Left kidney (tissue), 2 donors: ENCODE results near the gene COPS6. TPM values are rescaled to one million over a fixed set of nuclear protein-coding genes. Genes with fewer than 3 reads are reported as not detected.
A peak's percentile ranks its signal among the peaks of the same experiment; 100 is the strongest.
"Not testable (repeated sequence)": the region's sequence is repeated elsewhere in the genome, so short reads cannot be mapped to it uniquely, and the experiment has no call there.

ENCODE experiments used
- DNase-seq: peaks from one replicate; pipeline ENCODE4 v3.0.0-alpha.2; 2013
- polyA plus RNA-seq: library from polyadenylated mRNA; unstranded; fragments of 120-200 nt; gene quantifications from one replicate; pipeline ENCODE4 v1.2.1, GENCODE V29; 2013; ENCODE audit not compliant: insufficient read length

COPS6 gene
- polyA plus RNA-seq, 1 donor: 126 TPM

GRCh38 chr7:100126239-100126930, 37.6 kb downstream of the COPS6 start:
- no peak for DNase-seq

GRCh38 chr7:100126931-100127865, 38.4 kb downstream of the COPS6 start, which contains the start of gene MBLAC1:
Gene MBLAC1, plus strand, starts transcription at chr7:100126967. Its CDS starts 429 bp downstream, at chr7:100127396.
- DNase-seq: peak; percentile 94

GRCh38 chr7:100127866-100128636, 39.3 kb downstream of the COPS6 start:
- no peak for DNase-seq

GRCh38 chr7:100128637-100128963, 39.8 kb downstream of the COPS6 start:
- DNase-seq: no peak

- not testable (repeated sequence) for DNase-seq
Measured at GRCh38 chr7:100130220-100130607, 41.4 kb downstream of the COPS6 start.

- DNase-seq: peak; percentile 75
Measured at GRCh38 chr7:100130608-100131453, 42.1 kb downstream of the COPS6 start.

GRCh38 chr7:100132126-100132525, 43.4 kb downstream of the COPS6 start:
- DNase-seq: no peak

- no peak for DNase-seq
Measured at GRCh38 chr7:100132697-100133151, 44.0 kb downstream of the COPS6 start.

- no peak for DNase-seq
Measured at GRCh38 chr7:100137851-100138760, 49.3 kb downstream of the COPS6 start.

GRCh38 chr7:100141555-100141949, 52.8 kb downstream of the COPS6 start:
- DNase-seq: no peak

Other genes with a start within 250 kb of the COPS6 start
- gene OR2AE1, start 211.9 kb upstream of the COPS6 start, polyA plus RNA-seq: 0.22 TPM
- gene TRIM4, start 169.4 kb upstream of the COPS6 start, polyA plus RNA-seq: 37.0 TPM
- 0.73 TPM for gene GJC3, start 159.3 kb upstream of the COPS6 start, polyA plus RNA-seq
- 51.8 TPM for gene AZGP1, start 112.9 kb upstream of the COPS6 start, polyA plus RNA-seq
- 76.7 TPM for gene ZKSCAN1, start 73.4 kb upstream of the COPS6 start, polyA plus RNA-seq
- gene ZSCAN21, start 39.2 kb upstream of the COPS6 start, polyA plus RNA-seq: 24.7 TPM
- 60.6 TPM for gene ZNF3, start 7.2 kb upstream of the COPS6 start, polyA plus RNA-seq
- gene MCM7, start 12.4 kb downstream of the COPS6 start, polyA plus RNA-seq: 177 TPM
- gene AP4M1, start 12.7 kb downstream of the COPS6 start, polyA plus RNA-seq: 33.2 TPM
- gene TAF6, start 30.4 kb downstream of the COPS6 start, polyA plus RNA-seq: 67.9 TPM
- 46.7 TPM for gene CNPY4, start 30.7 kb downstream of the COPS6 start, polyA plus RNA-seq
- gene MBLAC1, start 38.0 kb downstream of the COPS6 start, polyA plus RNA-seq: 1.3 TPM
- gene LAMTOR4, start 59.9 kb downstream of the COPS6 start, polyA plus RNA-seq: 91.2 TPM
- gene TRAPPC14, start 69.8 kb downstream of the COPS6 start, polyA plus RNA-seq: 22.3 TPM
- gene GAL3ST4, start 79.6 kb downstream of the COPS6 start, polyA plus RNA-seq: 6.2 TPM
- gene GPC2, start 88.4 kb downstream of the COPS6 start, polyA plus RNA-seq: 11.5 TPM
- 30.7 TPM for gene STAG3, start 88.9 kb downstream of the COPS6 start, polyA plus RNA-seq
- 9.7 TPM for gene PVRIG, start 131.0 kb downstream of the COPS6 start, polyA plus RNA-seq
- 9.6 TPM for gene SPDYE3, start 218.7 kb downstream of the COPS6 start, polyA plus RNA-seq